ENCODE measurements around the gene CLN5.
A peak's percentile ranks its signal among the peaks of the same experiment; 100 is the strongest.

Gene CLN5

GRCh38 chr13:76992548-76993001 lies 694 bp downstream of the CLN5 start:
- no peak for TF ChIP-seq CTCF (IDR thresholded peaks at IDR 0.05; ENCODE audit: insufficient read depth, missing control alignments)
- FAIRE-seq (no peak), DNase-seq (ENCODE audit: insufficient read length, low spot score) (no peak)

- DNase-seq (ENCODE audit: insufficient read length, low spot score) = no peak
- no peak for FAIRE-seq
- no peak for TF ChIP-seq CTCF (IDR thresholded peaks at IDR 0.05; ENCODE audit: insufficient read depth, missing control alignments)
Observed at GRCh38 chr13:76993021-76993420, 1.1 kb downstream of the CLN5 start.

- no peak for TF ChIP-seq CTCF (IDR thresholded peaks at IDR 0.05; ENCODE audit: insufficient read depth, missing control alignments)
- FAIRE-seq (no peak), DNase-seq (ENCODE audit: insufficient read length, low spot score) (no peak)
Observed at GRCh38 chr13:76993473-76993872, 1.6 kb downstream of the CLN5 start.

- no peak for FAIRE-seq
- no peak for TF ChIP-seq CTCF (IDR thresholded peaks at IDR 0.05; ENCODE audit: insufficient read depth, missing control alignments)
- no peak for DNase-seq (ENCODE audit: insufficient read length, low spot score)
Observed at GRCh38 chr13:76994281-76994680, 2.4 kb downstream of the CLN5 start.

- FAIRE-seq (no peak), DNase-seq (ENCODE audit: insufficient read length, low spot score) (no peak)
Observed at GRCh38 chr13:77000475-77000874, 8.6 kb downstream of the CLN5 start.

GRCh38 chr13:77001540-77001939 lies 9.7 kb downstream of the CLN5 start:
- TF ChIP-seq CTCF (IDR thresholded peaks at IDR 0.05; ENCODE audit: insufficient read depth, missing control alignments) = no peak
- FAIRE-seq = no peak
- DNase-seq (ENCODE audit: insufficient read length, low spot score) = no peak

More at GRCh38 chr13:77000475-77000874, 8.6 kb downstream of the CLN5 start:
- no peak for TF ChIP-seq CTCF (IDR thresholded peaks at IDR 0.05; ENCODE audit: insufficient read depth, missing control alignments)

GRCh38 chr13:77001963-77002587 lies 10.2 kb downstream of the CLN5 start:
- no peak for TF ChIP-seq CTCF (IDR thresholded peaks at IDR 0.05; ENCODE audit: insufficient read depth, missing control alignments)
- peak; percentile 80 for FAIRE-seq
- no peak for DNase-seq (ENCODE audit: insufficient read length, low spot score)

All from D721Med (cell line).